Measurements from ENCODE around the gene IGSF9B. TPM values are rescaled to one million over a fixed set of nuclear protein-coding genes. Genes with fewer than 3 reads are reported as not detected.

IGSF9B gene
- total and polyA plus RNA-seq, 2 of the 13 experiments (the other 11 are each of a cell fraction or from before 2014, with no cell fraction given): not detected

- TF ChIP-seq ZNF790 (CRISPR knock-in tag; IDR thresholded peaks at IDR 0.05; ENCODE audit: borderline replicate concordance) (no peak), NFIC (IDR thresholded peaks at IDR 0.05; ENCODE audit: low read length) (no peak), ZMYM2 (CRISPR knock-in tag; IDR thresholded peaks at IDR 0.05) (no peak), ZNF280B (CRISPR knock-in tag; IDR thresholded peaks at IDR 0.05; ENCODE audit: borderline replicate concordance) (no peak), EEA1 (CRISPR knock-in tag; IDR thresholded peaks at IDR 0.05; ENCODE audit: borderline replicate concordance) (no peak), ZBTB26 (CRISPR knock-in tag; IDR thresholded peaks at IDR 0.05; ENCODE audit: borderline replicate concordance) (no peak), TCF12 (IDR thresholded peaks at IDR 0.05) (no peak), TCF12 (CRISPR knock-in tag; IDR thresholded peaks at IDR 0.05) (no peak), ZHX2 (IDR thresholded peaks at IDR 0.05; ENCODE audit: low read depth) (no peak), ZHX2 (CRISPR knock-in tag; IDR thresholded peaks at IDR 0.05; ENCODE audit: borderline replicate concordance) (no peak), ZBTB1 (CRISPR knock-in tag; IDR thresholded peaks at IDR 0.05; ENCODE audit: borderline replicate concordance) (no peak), ZSCAN22 (CRISPR knock-in tag; IDR thresholded peaks at IDR 0.05) (no peak), JDP2 (CRISPR knock-in tag; IDR thresholded peaks at IDR 0.05; ENCODE audit: borderline replicate concordance) (no peak)
- in situ Hi-C loops (cut with HindIII; ENCODE audit: extremely low pct_ligation_motif_present, low pct_unique_long_range_greater_than_20kb) (no loop called here), intact Hi-C loops (cut with micrococcal nuclease; ENCODE audit: unreplicated experiment) (no loop called here)
- WGBS (ENCODE audit: low lambda C conversion rate): 85% methylated on average over 56 of the region's 56 CpGs
- Histone ChIP-seq H3K4me3 (replicated peaks in 1 of 3; ENCODE audit: insufficient read depth in 1 of 3, low read depth in 2 of 3, low read length in 3 of 3) (no peak overlapping the region), H3K4me1 (ENCODE audit: insufficient read depth, low read length) (no peaks in the 10 kb centered on the region), H3K79me2 (ENCODE audit: insufficient read depth, low read length) (no peaks in the 10 kb centered on the region), H3K9me3 (ENCODE audit: low read length) (no peaks in the 10 kb centered on the region), H3K4me2 (ENCODE audit: low read depth, low read length) (no peak overlapping the region), H3K27ac (ENCODE audit: extremely low read length, insufficient read depth, low read length) (no peak overlapping the region), H4K20me1 (ENCODE audit: insufficient read depth, low read length) (no peaks in the 10 kb centered on the region), H2AFZ (ENCODE audit: low read length) (no peak overlapping the region), H3K9ac (ENCODE audit: insufficient read depth, low read depth, low read length) (no peak overlapping the region), H3K36me3 (replicated peaks in 1 of 2; ENCODE audit: control insufficient read depth in 1 of 2, insufficient read depth in 2 of 2, low read length in 2 of 2) (no peaks in the 10 kb centered on the region), H3K27me3 (ENCODE audit: control insufficient read depth in 1 of 2, insufficient read depth in 2 of 2, low read length in 2 of 2) (peaks cover 3 to 59% of the 10 kb centered on the region in 2 experiments)
- no peak for DNase-seq (ENCODE audit: low spot score)
- no peak for FAIRE-seq
- ChIA-PET POLR2A (no interaction called here), CTCF (ENCODE audit: low intra/inter-chr PET ratio, low total read pairs) (no interaction called here)
- no TSS peak for BruUV-seq (replicated peaks)
- no peak for ATAC-seq
Observed at GRCh38 chr11:133940034-133940433, 16.7 kb downstream of the IGSF9B start.
